Adrenal gland (tissue), 5 donors: ENCODE measurements around the gene LPCAT3.

Experiments
- CTCF ChIP-seq, 6 experiments: fragments of 450-650 bp in 4 of 6; fragments of 200-600 bp in 2 of 6; sonication (generic) in 1 of 6; IDR thresholded peaks; 1 replicate in 5 of 6; 2 replicates in 1 of 6; pipeline versions ENCODE4 v1.5.1 to v1.8.0; 2016 to 2021; ENCODE audit warnings: antibody characterized with exemption in 6 of 6, mild to moderate bottlenecking in 2 of 6, moderate library complexity in 1 of 6
- POLR2A ChIP-seq, 2 donors: fragments of 450-650 bp; IDR thresholded peaks; one replicate each; pipeline ENCODE4 v1.6.1; 2017; ENCODE audit warnings: antibody characterized with exemption in 2 of 2, mild to moderate bottlenecking in 2 of 2, moderate library complexity in 1 of 2
- donor health status: DM: no; HTN: no; CAD: no.

- no peak for TF ChIP-seq CTCF (IDR thresholded peaks at IDR 0.05)
- no peak for TF ChIP-seq POLR2A (IDR thresholded peaks at IDR 0.05)
Measured at GRCh38 chr12:6970096-6970527, 48.2 kb downstream of the LPCAT3 start.
